Heart right ventricle (tissue), 16 donors: ENCODE measurements around the gene SEMA5A. TPM values are rescaled to one million over a fixed set of nuclear protein-coding genes. Genes with fewer than 3 reads are reported as not detected.

Source experiments
- ATAC-seq, 8 donors: fragments of 200-7000 bp; cut with Tn5 transposase; one replicate each; pipeline ENCODE4 v1.9.1; 2020; ENCODE audit warnings: mild to moderate bottlenecking in 8 of 8, moderate library complexity in 8 of 8, moderate number of reproducible peaks in 1 of 8
- DNase-seq, 2 donors: peaks; one replicate each; pipeline ENCODE4 v3.0.0-alpha.2; 2020
- H3K27ac ChIP-seq, 10 donors: fragments of 200-600 bp; sonication (generic) in 2 of 10; one replicate each; pipeline versions ENCODE4 v1.5.0 to v1.8.0; 2020 to 2022; ENCODE audit warnings: mild to moderate bottlenecking in 3 of 10
- H3K27me3 ChIP-seq, 7 donors: fragments of 200-600 bp; one replicate each; pipeline ENCODE4 v1.8.0; 2021 to 2022; ENCODE audit warnings: mild to moderate bottlenecking in 2 of 7
- H3K36me3 ChIP-seq, 9 donors: fragments of 200-600 bp; sonication (generic) in 1 of 9; one replicate each; pipeline versions ENCODE4 v1.5.0 to v1.8.0; 2020 to 2022; ENCODE audit warnings: mild to moderate bottlenecking in 2 of 9
- H3K4me1 ChIP-seq, 9 donors: fragments of 200-600 bp; sonication (generic) in 1 of 9; one replicate each; pipeline versions ENCODE4 v1.5.0 to v1.8.0; 2020 to 2022; ENCODE audit warnings: mild to moderate bottlenecking in 4 of 9
- H3K4me3 ChIP-seq, 10 donors: fragments of 200-600 bp; sonication (generic) in 2 of 10; one replicate each; pipeline versions ENCODE4 v1.5.0 to v1.8.0; 2020 to 2022; ENCODE audit warnings: mild to moderate bottlenecking in 7 of 10, moderate library complexity in 2 of 10
- H3K9me3 ChIP-seq, 11 donors: fragments of 200-600 bp in 10 of 11; sonication (generic) in 2 of 11; one replicate each; pipeline versions ENCODE4 v1.5.0 to v1.8.0; 2013 to 2022; ENCODE audit warnings: mild to moderate bottlenecking in 2 of 11, control low read depth in 1 of 11, moderate library complexity in 1 of 11
- CTCF ChIP-seq, 9 donors: fragments of 200-600 bp; sonication (generic) in 2 of 9; IDR thresholded peaks; one replicate each; pipeline versions ENCODE4 v1.5.0 to v1.8.0; 2021 to 2022; ENCODE audit warnings: antibody characterized with exemption in 9 of 9, mild to moderate bottlenecking in 5 of 9, moderate library complexity in 1 of 9
- WGBS, 2 donors: extraction: QIAGEN DNeasy Blood & Tissue Kit; methylation state at CpG; one replicate each; pipeline ENCODE4 v1.1.7; 2013; ENCODE audit warnings: inconsistent platforms in 1 of 2; 5-methylcytosine and 5-hydroxymethylcytosine counted together
- intact Hi-C, 10 donors: fragments of 100-400 bp; cut with DNase I; formaldehyde crosslinking; loops; one replicate each; pipeline versions ENCODE4 v1.11.1 to v1.14.2; 2022
- polyA plus RNA-seq, 2 donors: library from polyadenylated mRNA; stranded (reverse); fragments of 200-250 nt; gene quantifications; one replicate each; pipeline ENCODE4 v1.2.3, GENCODE V29; 2013
- total RNA-seq, 10 donors: library from RNA; stranded (reverse); fragmentation: NEBNext Ultra II Directional in 3 of 10; extraction: Animal tissue kit (Norgen Biotek cat#: 25700) in 3 of 10; gene quantifications; one replicate each; pipeline versions ENCODE4 v1.2.1 to v1.2.4, GENCODE V29; 2021 to 2023
- donor health status: Arrhythmogenic right ventricular cardiomyopathy.
- donor health status: ischemic (EF 13 %, LVEDD 7.1; RV severe dilation, severe dysfunction).
- donor health status: healthy with polysubstance abuse.
- donor health status: DM: no; HTN: yes; CAD: no.
- donor health status: DM: no; HTN: no; CAD: no.
- donor health status: ischemic (EF 25% LVEDD 6.9; RV normal size, moderate dysfunction).
- donor health status: ischemic (EF 25% LVEDD 5.7; RV mildly dilated, moderate dysfunction).
- donor health status: healthy.
- donor health status: DM: yes; HTN: yes; CAD: no.
- donor health status: Ischemic cardiomyopathy.
- donor health status: ischemic (EF 35%, LVEDD 5.7; RV mildly dilated, moderate dysfunction).
- donor health status: nonischemic (EF 11% LVEDD 7.7; RV severe dilation, severe dysfunction).
- donor health status: DM: yes; HTN: yes; CAD: no.
- donor health status: PGD.
- donor health status: ischemic (EF 29% LVEDD 5.4; RV normal size, mild dysfunction).
- donor health status: nonischemic (EF 23%, LVEDD 6.1; RV moderate dilation, normal function).

The SEMA5A gene
- total and polyA plus RNA-seq, 12 donors: 1.9 to 71.5 (median 48.0) TPM

- WGBS, 2 donors: 83 to 86% methylated on average over 6 of the region's 6 CpGs
- Histone ChIP-seq H3K4me1 (no peaks in the 10 kb centered on the region), H3K27ac (no peak overlapping the region), H3K9me3 (peaks cover 0 to 6% (median 0%) of the 10 kb centered on the region in 11 donors), H3K36me3 (no peaks in the 10 kb centered on the region), H3K4me3 (no peak overlapping the region), H3K27me3 (no peaks in the 10 kb centered on the region)
- no peak for TF ChIP-seq CTCF (IDR thresholded peaks at IDR 0.05)
- no peak for ATAC-seq
- DNase-seq: no peak
- intact Hi-C loops: no loop called here
Measured at GRCh38 chr5:9570876-9571275, 25.0 kb upstream of the SEMA5A start.

- DNase-seq: no peak
- no peaks in the 10 kb centered on the region for H3K27me3 ChIP-seq
- intact Hi-C loops: no loop called here
- H3K4me1 ChIP-seq: no peaks in the 10 kb centered on the region
- ATAC-seq: no peak
- no peak overlapping the region for H3K4me3 ChIP-seq
- H3K36me3 ChIP-seq: no peaks in the 10 kb centered on the region
- no peak overlapping the region for H3K27ac ChIP-seq
- TF ChIP-seq CTCF (IDR thresholded peaks at IDR 0.05): no peak
- H3K9me3 ChIP-seq: no peaks in the 10 kb centered on the region
Measured at GRCh38 chr5:9567039-9567438, 21.2 kb upstream of the SEMA5A start.

GRCh38 chr5:9564752-9565151, 18.9 kb upstream of the SEMA5A start:
- intact Hi-C loops: no loop called here
- H3K4me3 ChIP-seq: no peak overlapping the region
- no peaks in the 10 kb centered on the region for H3K27me3 ChIP-seq
- DNase-seq (no peak), ATAC-seq (no peak)
- no peak overlapping the region for H3K27ac ChIP-seq
- no peaks in the 10 kb centered on the region for H3K36me3 ChIP-seq
- no peak for TF ChIP-seq CTCF (IDR thresholded peaks at IDR 0.05)
- WGBS, 2 donors: 80 to 82% methylated on average over 4 of the region's 4 CpGs
- no peaks in the 10 kb centered on the region for H3K4me1 ChIP-seq
- H3K9me3 ChIP-seq: no peaks in the 10 kb centered on the region

GRCh38 chr5:9562141-9562540, 16.3 kb upstream of the SEMA5A start:
- intact Hi-C loops: no loop called here
- H3K4me1 ChIP-seq: no peaks in the 10 kb centered on the region
- no peak overlapping the region for H3K4me3 ChIP-seq
- no peak for ATAC-seq
- TF ChIP-seq CTCF (IDR thresholded peaks at IDR 0.05): no peak
- DNase-seq: no peak
- no peaks in the 10 kb centered on the region for H3K9me3 ChIP-seq
- no peak overlapping the region for H3K27ac ChIP-seq
- H3K36me3 ChIP-seq: no peaks in the 10 kb centered on the region
- no peaks in the 10 kb centered on the region for H3K27me3 ChIP-seq
- 55 to 63% methylated on average over 7 of the region's 7 CpGs for WGBS, 2 donors

- H3K27ac ChIP-seq: no peak overlapping the region
- intact Hi-C loops: loop anchor here in 1 of 10 donors (10.0 kb wide), 1 partner anchor 275 kb away; no protein-coding TSS in a partner anchor
- no peak for DNase-seq
Measured at GRCh38 chr5:9559965-9560364, 14.1 kb upstream of the SEMA5A start.

More at GRCh38 chr5:9559965-9560364, 14.1 kb upstream of the SEMA5A start:
- no peaks in the 10 kb centered on the region for H3K9me3 ChIP-seq
- no peak for ATAC-seq
- no peaks in the 10 kb centered on the region for H3K36me3 ChIP-seq
- WGBS, 2 donors: 78 to 85% methylated on average over 3 of the region's 3 CpGs
- H3K4me1 ChIP-seq: no peaks in the 10 kb centered on the region
- no peaks in the 10 kb centered on the region for H3K27me3 ChIP-seq
- no peak overlapping the region for H3K4me3 ChIP-seq
- TF ChIP-seq CTCF (IDR thresholded peaks at IDR 0.05): no peak
